NCI-H2029 treated with DMSO at 0.1 percent for 48 hours (cell line): ENCODE measurements around the gene BATF2.
"Not testable (repeated sequence)": the region's sequence is repeated elsewhere in the genome, so short reads cannot be mapped to it uniquely, and the experiment has no call there.

ENCODE experiments used
- DNase-seq: peaks from one replicate; lab custom pipeline; 2025; lab: John Stamatoyannopoulos, UW

Gene BATF2

DNA sequence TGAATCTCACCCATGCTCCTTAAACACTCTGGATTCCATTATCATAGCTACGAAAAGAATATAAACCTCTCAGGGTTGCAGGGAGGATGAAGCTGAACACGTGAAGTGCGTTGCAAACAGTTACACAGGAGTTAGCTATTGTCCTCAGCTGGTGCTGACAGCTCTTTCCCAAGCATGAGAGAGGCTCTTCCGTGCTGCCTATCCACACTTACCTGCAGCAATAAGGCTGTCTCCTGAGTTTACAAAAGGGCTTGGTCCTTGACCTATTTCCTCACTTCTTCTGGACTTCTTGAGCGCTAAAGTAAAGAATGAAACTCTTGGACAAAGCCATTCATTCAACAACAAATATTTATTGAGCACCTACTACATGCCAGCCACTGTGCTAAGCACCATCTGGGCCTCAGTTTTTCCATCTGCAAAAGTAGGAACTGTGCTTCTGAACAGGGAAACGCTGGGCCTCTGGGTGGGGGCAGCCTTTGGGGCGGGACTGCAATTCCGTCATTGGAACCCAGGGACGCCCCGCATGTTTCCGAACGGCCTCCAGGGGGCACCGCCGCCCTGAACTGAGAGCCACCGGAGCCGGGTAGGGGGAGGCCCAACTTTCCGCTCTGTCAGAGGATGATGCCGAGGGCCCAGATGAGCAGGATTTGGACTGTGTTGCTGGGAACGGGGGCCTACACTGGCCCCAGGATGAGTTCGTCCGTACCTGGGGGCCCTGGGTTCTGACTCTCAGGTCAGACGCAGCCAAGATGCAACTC is 16.5 kb upstream of the BATF2 start:
- peak; percentile 71 for DNase-seq

- DNase-seq = no peak
Measured at GRCh38 chr11:65008873-65009272, 12.1 kb upstream of the BATF2 start.

DNA sequence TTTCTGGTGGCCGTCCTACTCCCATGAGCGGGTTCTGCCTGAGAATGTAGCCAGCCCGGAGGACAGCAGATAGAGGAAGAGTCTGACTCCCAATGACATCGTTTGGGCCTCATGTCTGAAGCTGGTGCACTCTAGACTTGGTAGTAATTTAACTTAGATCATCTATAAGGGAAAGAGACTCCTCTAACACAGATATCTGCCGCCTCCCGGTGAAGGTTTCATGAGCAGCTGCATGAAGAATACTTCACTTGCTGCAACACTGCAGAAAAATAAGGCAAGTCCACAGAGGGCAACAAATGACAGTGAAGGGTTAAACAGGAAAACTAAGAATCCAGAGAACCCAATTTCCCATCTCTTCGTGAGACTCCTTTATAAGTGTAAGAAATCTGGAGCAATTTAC is 11.2 kb upstream of the BATF2 start:
- DNase-seq = no peak

GRCh38 chr11:65003968-65004367 is 7.2 kb upstream of the BATF2 start:
- not testable (repeated sequence) for DNase-seq

DNA sequence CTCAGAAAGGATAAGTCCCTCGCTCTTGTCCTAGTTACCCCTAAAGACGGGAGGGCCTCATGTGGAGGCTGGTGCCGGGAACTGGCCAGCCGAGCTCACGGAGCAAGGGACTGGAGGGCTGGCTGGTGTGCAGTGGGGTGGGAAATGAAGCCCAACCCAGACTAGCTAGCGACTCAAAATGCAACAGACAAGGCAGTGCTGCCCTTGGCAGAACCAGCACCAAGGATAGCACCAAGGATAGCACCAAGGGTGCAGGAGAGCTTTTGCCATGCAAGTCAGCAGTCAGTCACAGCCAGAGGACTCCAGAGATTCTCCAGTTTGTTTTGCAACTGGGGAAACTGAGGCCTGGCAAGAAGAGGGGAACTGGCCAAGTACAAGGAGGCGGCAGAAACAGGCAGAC is 6.5 kb upstream of the BATF2 start:
- no peak for DNase-seq

DNA sequence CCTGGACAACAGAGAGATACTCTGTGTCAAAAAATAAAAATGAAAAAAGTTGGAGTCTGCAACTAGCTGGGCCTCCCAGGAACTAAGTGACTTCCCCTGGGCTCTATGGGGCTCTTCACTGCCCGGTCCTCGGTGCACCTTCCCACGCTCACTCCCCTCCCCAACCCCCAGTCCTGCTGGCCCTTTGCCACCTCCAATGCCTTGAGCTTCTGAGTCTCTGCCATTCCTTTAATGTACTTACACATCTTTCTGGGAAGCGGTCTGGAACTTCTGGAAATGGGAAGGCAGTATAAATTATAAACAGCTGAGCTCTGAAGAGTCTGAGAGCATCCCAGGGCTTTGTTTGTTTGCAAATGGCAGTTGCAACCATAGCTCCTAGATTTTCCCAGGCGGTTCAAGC is 5.9 kb upstream of the BATF2 start:
- no peak for DNase-seq

DNA sequence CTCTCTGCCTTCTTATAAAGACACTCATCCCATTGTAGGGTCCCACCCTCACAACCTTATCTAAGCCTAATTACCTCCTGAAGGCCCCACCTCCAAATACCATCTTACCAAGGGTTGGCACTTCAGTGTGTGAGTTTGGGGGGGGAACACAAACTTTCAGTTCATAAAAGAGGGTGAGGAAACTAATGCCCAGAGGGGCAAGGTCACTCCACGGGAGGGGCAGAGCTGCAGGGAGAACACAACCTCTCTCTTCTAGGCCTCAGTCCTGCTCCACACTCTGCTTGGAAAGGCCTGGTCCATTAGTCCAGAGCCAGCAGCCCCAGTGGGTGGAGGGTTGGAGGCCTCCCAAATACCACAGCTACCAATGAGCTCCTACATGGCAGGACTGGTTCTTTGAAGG is 2.7 kb upstream of the BATF2 start:
- no peak for DNase-seq

- DNase-seq = no peak
Measured at GRCh38 chr11:64998690-64999431, 2.1 kb upstream of the BATF2 start.

GRCh38 chr11:64998141-64998540 is 1.4 kb upstream of the BATF2 start:
- no peak for DNase-seq

- DNase-seq = no peak
Measured at GRCh38 chr11:64996327-64996709, 453 bp downstream of the BATF2 start.

GRCh38 chr11:64994318-64994717 is 2.5 kb downstream of the BATF2 start:
- DNase-seq = no peak

- no peak for DNase-seq
Measured at GRCh38 chr11:64990222-64990923, 6.4 kb downstream of the BATF2 start.

- DNase-seq = no peak
Measured at GRCh38 chr11:64989416-64989815, 7.4 kb downstream of the BATF2 start.

GRCh38 chr11:64987998-64988854 is 8.5 kb downstream of the BATF2 start:
- no peak for DNase-seq

GRCh38 chr11:64983339-64983738 is 13.4 kb downstream of the BATF2 start:
- not testable (repeated sequence) for DNase-seq

- no peak for DNase-seq
Measured at GRCh38 chr11:64976651-64977050, 20.1 kb downstream of the BATF2 start.

- no peak for DNase-seq
Measured at GRCh38 chr11:64974124-64974523, 22.6 kb downstream of the BATF2 start.

- DNase-seq = peak; percentile 23
Measured at GRCh38 chr11:64971421-64972233, 25.1 kb downstream of the BATF2 start, which contains the start of gene MAJIN. MAJIN (minus strand) TSS chr11:64972108; CDS start chr11:64959405, 12,703 bp downstream.

- no peak for DNase-seq
Measured at GRCh38 chr11:64970731-64971151, 26.0 kb downstream of the BATF2 start.

GRCh38 chr11:64969209-64969608 is 27.6 kb downstream of the BATF2 start:
- DNase-seq = no peak

DNA sequence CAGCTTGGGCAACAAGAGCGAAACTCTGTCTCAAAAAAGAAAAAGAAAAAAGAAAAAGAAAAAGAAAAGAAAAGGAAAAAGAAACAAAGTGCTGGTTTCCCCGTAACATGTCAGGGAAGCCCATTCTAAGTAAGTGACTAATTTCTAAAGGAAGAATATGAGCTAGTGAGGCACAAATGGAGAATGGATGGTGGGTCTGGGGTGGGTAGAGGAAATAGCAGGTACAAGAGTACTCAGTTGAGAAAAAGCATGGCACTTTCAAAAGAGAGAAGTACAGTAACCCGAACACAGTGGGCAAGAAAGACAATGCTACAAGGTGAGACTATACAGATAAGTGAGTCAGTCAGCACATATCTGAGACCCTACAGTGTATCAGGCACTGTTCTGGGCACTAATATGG is 29.4 kb downstream of the BATF2 start:
- DNase-seq = no peak
